H1 (cell line): ENCODE data around the gene TJP2. TPM values are rescaled to one million over a fixed set of nuclear protein-coding genes. Genes with fewer than 3 reads are reported as not detected.

Source experiments
- CTCF ChIA-PET: fragments of 300-600 bp; sonication (Branson Sonifier 250); formaldehyde crosslinking; loops from one replicate; lab custom pipeline; 2021; ENCODE audit not compliant: partially characterized antibody; lab: Charles Lee
- POLR2A ChIA-PET: fragments of 300-600 bp; sonication (Branson Sonifier 250); formaldehyde crosslinking; loops from one replicate; lab custom pipeline; 2021; ENCODE audit warnings: inconsistent platforms; ENCODE audit not compliant: partially characterized antibody; lab: Charles Lee
- DNase-seq, 2 experiments: peaks; one replicate each; pipeline versions ENCODE4 v3.0.0 to v3.0.0-alpha.2; 2010 to 2022; ENCODE audit warnings: low spot score in 2 of 2, low read depth in 1 of 2, mixed read lengths in 1 of 2
- FAIRE-seq: peaks from 2 replicates; lab custom pipeline; 2011; peaks lifted over from hg19 to GRCh38; lab: Jason Lieb, UNC
- H2AFZ ChIP-seq: 2 replicates; pipeline ENCODE4 v1.8.1; 2012; ENCODE audit warnings: low read length, inconsistent platforms
- H2AK5ac ChIP-seq: 2 replicates; pipeline ENCODE4 v1.6.1; 2013; ENCODE audit warnings: low read depth, low read length
- H2BK120ac ChIP-seq: replicated peaks from 2 replicates; pipeline ENCODE3; 2013; ENCODE audit warnings: low read depth, low read length, inconsistent platforms
- H2BK12ac ChIP-seq: 2 replicates; pipeline ENCODE4 v1.6.1; 2013; ENCODE audit warnings: low read depth, low read length
- H2BK15ac ChIP-seq: 2 replicates; pipeline ENCODE4 v1.6.1; 2013; ENCODE audit warnings: low read length
- H2BK20ac ChIP-seq: 2 replicates; pipeline ENCODE4 v1.6.1; 2013; ENCODE audit warnings: low read length
- H2BK5ac ChIP-seq: 2 replicates; pipeline ENCODE4 v1.6.1; 2013; ENCODE audit warnings: low read depth, low read length
- H3K14ac ChIP-seq: 2 replicates; pipeline ENCODE4 v1.6.1; 2013; ENCODE audit warnings: inconsistent platforms; ENCODE audit not compliant: insufficient read length
- H3K18ac ChIP-seq: 2 replicates; pipeline ENCODE4 v1.6.1; 2013; ENCODE audit warnings: low read length; ENCODE audit errors: extremely low read depth
- H3K23ac ChIP-seq: 2 replicates; pipeline ENCODE4 v1.6.1; 2013; ENCODE audit warnings: inconsistent platforms; ENCODE audit not compliant: insufficient read length
- H3K23me2 ChIP-seq: 2 replicates; pipeline ENCODE4 v1.6.1; 2013; ENCODE audit warnings: low read depth, low read length
- H3K27ac ChIP-seq: 2 replicates; pipeline ENCODE4 v1.6.1; 2011; ENCODE audit warnings: low read depth, low read length, inconsistent platforms
- H3K27me3 ChIP-seq, 4 experiments: replicated peaks in 1 of 4; 1 replicate in 1 of 4; 2 replicates in 3 of 4; pipeline versions ENCODE4 v1.6.1 to v1.8.1; 2011 to 2013; ENCODE audit warnings: low read length in 3 of 4, mild to moderate bottlenecking in 3 of 4, inconsistent platforms in 2 of 4, mixed read lengths in 2 of 4, moderate library complexity in 1 of 4; ENCODE audit not compliant: control insufficient read depth in 3 of 4, insufficient read depth in 3 of 4; ENCODE audit errors: extremely low read depth in 1 of 4
- H3K36me3 ChIP-seq, 4 experiments: 2 replicates each; pipeline versions ENCODE4 v1.6.1 to v1.8.1; 2011 to 2013; ENCODE audit warnings: mild to moderate bottlenecking in 4 of 4, low read length in 3 of 4, moderate library complexity in 2 of 4, control low read depth in 1 of 4, inconsistent platforms in 1 of 4; ENCODE audit not compliant: insufficient read depth in 4 of 4, control insufficient read depth in 2 of 4
- H3K4ac ChIP-seq: replicated peaks from 2 replicates; pipeline ENCODE3; 2013; ENCODE audit warnings: low read length, low read depth, mixed read lengths, inconsistent platforms; ENCODE audit not compliant: insufficient read length
- H3K4me1 ChIP-seq, 4 experiments: replicated peaks in 1 of 4; 1 replicate in 1 of 4; 2 replicates in 3 of 4; pipeline versions ENCODE4 v1.6.1 to v1.8.1; 2011 to 2013; ENCODE audit warnings: low read length in 3 of 4, inconsistent platforms in 2 of 4, mixed read lengths in 1 of 4; ENCODE audit not compliant: insufficient read depth in 4 of 4, control insufficient read depth in 3 of 4
- H3K4me2 ChIP-seq, 2 experiments: 2 replicates each; pipeline versions ENCODE4 v1.6.1 to v1.8.1; 2011 to 2013; ENCODE audit warnings: low read depth in 2 of 2, low read length in 2 of 2, control low read depth in 1 of 2, inconsistent platforms in 1 of 2, mild to moderate bottlenecking in 1 of 2; ENCODE audit not compliant: insufficient read depth in 1 of 2
- H3K4me3 ChIP-seq, 4 experiments: fragments of 200-600, 300-600 bp in 1 of 4; sonication (generic), shearing (Covaris generic), sonication (Bioruptor Twin) in 1 of 4; 2 replicates each; pipeline versions ENCODE4 v1.5.1 to v1.8.1; 2011 to 2016; ENCODE audit warnings: low read length in 4 of 4, low read depth in 3 of 4, control low read depth in 2 of 4, inconsistent platforms in 2 of 4, mild to moderate bottlenecking in 2 of 4, mixed read lengths in 1 of 4, moderate library complexity in 1 of 4; ENCODE audit not compliant: insufficient read depth in 2 of 4; ENCODE audit errors: extremely low read depth in 1 of 4
- H3K56ac ChIP-seq: replicated peaks from 2 replicates; pipeline ENCODE3; 2013; ENCODE audit warnings: low read depth, mild to moderate bottlenecking, mixed read lengths, low read length, inconsistent platforms; ENCODE audit not compliant: insufficient read length
- H3K79me1 ChIP-seq: 2 replicates; pipeline ENCODE4 v1.6.1; 2013; ENCODE audit warnings: low read depth, low read length, control low read depth
- H3K79me2 ChIP-seq, 2 experiments: 2 replicates each; pipeline versions ENCODE4 v1.6.1 to v1.8.1; 2012 to 2013; ENCODE audit warnings: low read length in 2 of 2, mild to moderate bottlenecking in 2 of 2, inconsistent platforms in 1 of 2; ENCODE audit not compliant: insufficient read depth in 2 of 2, control insufficient read depth in 1 of 2
- H3K9ac ChIP-seq, 4 experiments: replicated peaks in 1 of 4; 1 replicate in 1 of 4; 2 replicates in 3 of 4; pipeline versions ENCODE4 v1.6.1 to v1.8.1; 2011 to 2013; ENCODE audit warnings: low read depth in 3 of 4, low read length in 3 of 4, control low read depth in 2 of 4, mild to moderate bottlenecking in 2 of 4, moderate library complexity in 2 of 4, inconsistent platforms in 1 of 4; ENCODE audit errors: extremely low read depth in 1 of 4
- H3K9me3 ChIP-seq, 2 experiments: 2 replicates each; pipeline versions ENCODE4 v1.6.1 to v1.8.1; 2012 to 2013; ENCODE audit warnings: mild to moderate bottlenecking in 2 of 2, moderate library complexity in 2 of 2, control low read depth in 1 of 2, inconsistent platforms in 1 of 2, low read depth in 1 of 2, low read length in 1 of 2, mixed read lengths in 1 of 2; ENCODE audit not compliant: insufficient read depth in 2 of 2
- H4K20me1 ChIP-seq, 2 experiments: replicated peaks in 1 of 2; 2 replicates each; pipeline versions ENCODE3 to v1.8.1; 2011 to 2013; ENCODE audit warnings: inconsistent platforms in 2 of 2, low read length in 2 of 2, mild to moderate bottlenecking in 1 of 2; ENCODE audit not compliant: insufficient read depth in 2 of 2, control insufficient read depth in 1 of 2
- H4K5ac ChIP-seq: 2 replicates; pipeline ENCODE4 v1.6.1; 2013; ENCODE audit warnings: low read length, low read depth, mixed read lengths, inconsistent platforms; ENCODE audit not compliant: insufficient read length
- H4K8ac ChIP-seq: 2 replicates; pipeline ENCODE4 v1.8.0; 2013; ENCODE audit warnings: mild to moderate bottlenecking, moderate library complexity, low read length, inconsistent platforms; ENCODE audit not compliant: insufficient read depth; ENCODE audit errors: extremely low read depth
- H4K91ac ChIP-seq: replicated peaks from 2 replicates; pipeline ENCODE3; 2013; ENCODE audit warnings: low read length, mixed read lengths, inconsistent platforms; ENCODE audit not compliant: insufficient read length
- ATF2 ChIP-seq: IDR thresholded peaks from 2 replicates; pipeline ENCODE4 v1.6.1; 2012; ENCODE audit warnings: low read length, inconsistent platforms
- CEBPB ChIP-seq: IDR thresholded peaks from 2 replicates; pipeline ENCODE4 v1.6.1; 2012; ENCODE audit warnings: low read depth, low read length
- E2F6 ChIP-seq: IDR thresholded peaks from 2 replicates; pipeline ENCODE4 v1.6.1; 2012; ENCODE audit warnings: inconsistent platforms
- EGR1 ChIP-seq: IDR thresholded peaks from 2 replicates; pipeline ENCODE4 v1.6.1; 2011; ENCODE audit warnings: low read depth, low read length, borderline replicate concordance
- EZH2 ChIP-seq: fragments of 200-600 bp; sonication (generic); IDR thresholded peaks from 2 replicates; pipeline ENCODE4 v1.7.1; 2012; ENCODE audit warnings: low read depth, mild to moderate bottlenecking, moderate library complexity, low read length, inconsistent platforms; ENCODE audit not compliant: severe bottlenecking
- FOSL1 ChIP-seq: IDR thresholded peaks from 2 replicates; pipeline ENCODE4 v1.6.1; 2011; ENCODE audit warnings: mild to moderate bottlenecking, low read depth, low read length, moderate library complexity; ENCODE audit not compliant: insufficient read depth
- JUN ChIP-seq: IDR thresholded peaks from 2 replicates; pipeline ENCODE4 v1.6.1; 2011; ENCODE audit warnings: low read depth, mild to moderate bottlenecking, improper control_type of control experiment, low read length
- POLR2A ChIP-seq, 2 experiments: IDR thresholded peaks; 1 replicate in 1 of 2; 2 replicates in 1 of 2; pipeline ENCODE4 v1.6.1; 2011; ENCODE audit warnings: low read depth in 2 of 2, low read length in 2 of 2, mild to moderate bottlenecking in 2 of 2; ENCODE audit errors: control extremely low read depth in 1 of 2
- SIN3A ChIP-seq, 2 experiments: IDR thresholded peaks in 1 of 2; conservative IDR thresholded peaks in 1 of 2; 2 replicates each; pipeline ENCODE4 v1.6.1; 2011 to 2012; ENCODE audit warnings: low read length in 2 of 2, improper control_type of control experiment in 1 of 2, low read depth in 1 of 2, mild to moderate bottlenecking in 1 of 2
- SP1 ChIP-seq: IDR thresholded peaks from 2 replicates; pipeline ENCODE4 v1.6.1; 2011; ENCODE audit warnings: low read depth, low read length
- TAF7 ChIP-seq: optimal IDR thresholded peaks from 2 replicates; pipeline ENCODE3; 2011; ENCODE audit warnings: low read depth, mild to moderate bottlenecking, inconsistent platforms, low read length, moderate library complexity, borderline replicate concordance
- WGBS, 2 experiments: shearing (Covaris generic) in 1 of 2; methylation state at CpG; one replicate each; pipeline versions ENCODE4 v1.1.6 to v1.1.7; 2013 to 2015; ENCODE audit warnings: low lambda C conversion rate in 2 of 2, mixed read lengths in 2 of 2, inconsistent platforms in 1 of 2, low coverage in 1 of 2, missing lambda C conversion rate in 1 of 2; ENCODE audit not compliant: insufficient replicate concordance in 2 of 2, insufficient coverage in 1 of 2, insufficient read length in 1 of 2; ENCODE audit errors: extremely low coverage in 1 of 2, missing lambda C conversion rate in 1 of 2; 5-methylcytosine and 5-hydroxymethylcytosine counted together
- polyA plus RNA-seq, 7 experiments: library from polyadenylated mRNA; depleted of rRNA in 3 of 7; stranded (reverse) in 5 of 7; unstranded in 2 of 7; fragments of >200 nt in 5 of 7; fragments of 200-250 nt in 2 of 7; gene quantifications; 1 replicate in 5 of 7; 2 replicates in 1 of 7; 4 replicates in 1 of 7; pipeline versions ENCODE4 v1.2.1 to v1.2.3, GENCODE V29; 2011 to 2013; ENCODE audit warnings: missing spikeins in 2 of 7, mixed read lengths in 2 of 7
- total RNA-seq: library from RNA; stranded (reverse); fragmentation: NEBNext Ultra II Directional; extraction: Animal tissue kit (Norgen Biotek cat#: 25700); gene quantifications from 2 replicates; pipeline ENCODE4 v1.2.1, GENCODE V29; 2021

Gene TJP2
- total and polyA plus RNA-seq, 2 of the 8 experiments (the other 6 are each of a cell fraction or from before 2014, with no cell fraction given) = 54.9 to 137 TPM

DNA sequence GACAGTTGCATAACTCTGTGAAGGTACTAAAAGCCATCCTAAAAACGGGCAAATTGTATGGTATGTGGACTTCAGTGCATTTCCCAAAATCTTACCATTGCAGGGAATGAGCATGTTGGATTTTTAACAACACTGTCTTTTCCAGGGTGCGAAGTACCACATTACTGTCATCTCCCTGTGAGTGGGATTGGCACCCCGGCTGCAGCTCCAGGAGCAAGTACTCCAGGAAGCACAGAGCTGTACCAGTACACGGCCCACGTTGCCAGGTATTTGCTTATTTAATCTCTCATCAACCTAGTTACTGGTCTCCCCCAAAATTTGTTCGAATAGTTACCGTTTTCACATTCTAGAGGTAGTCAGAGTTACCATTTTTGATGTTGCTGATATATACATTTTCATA is 22.6 kb upstream of the TJP2 start:
- Histone ChIP-seq H2BK15ac (no peak overlapping the region), H4K5ac (no peak overlapping the region), H3K4me3 (no peak overlapping the region), H3K18ac (no peak overlapping the region), H3K9me3 (no peaks in the 10 kb centered on the region), H3K4me1 (peaks cover 0 to 11% (median 0%) of the 10 kb centered on the region in 4 experiments; a peak in 3 of 7 replicates), H2BK5ac (no peak overlapping the region), H3K56ac (no peak overlapping the region), H4K20me1 (peaks cover 0 to 5% of the 10 kb centered on the region in 2 experiments), H2AFZ (no peak overlapping the region), H3K23ac (no peak overlapping the region), H3K9ac (no peak overlapping the region), H3K27me3 (no peaks in the 10 kb centered on the region), H4K91ac (no peak overlapping the region), H3K79me2 (peaks cover 0 to 54% of the 10 kb centered on the region in 2 experiments; a peak in 2 of 4 replicates), H3K14ac (no peak overlapping the region), H2BK12ac (no peak overlapping the region), H3K4me2 (no peak overlapping the region), H2AK5ac (no peak overlapping the region), H3K4ac (no peak overlapping the region), H2BK20ac (no peak overlapping the region), H3K27ac (no peak overlapping the region), H3K79me1 (peaks cover 3% of the 10 kb centered on the region; the same call in 1 of the 2 replicates), H3K23me2 (no peaks in the 10 kb centered on the region), H4K8ac (no peak overlapping the region), H2BK120ac (no peak overlapping the region), H3K36me3 (peaks cover 0 to 10% (median 6%) of the 10 kb centered on the region in 4 experiments; a peak in 3 of 8 replicates)
- POLR2A ChIA-PET = no interaction called here
- DNase-seq (peak in 1 of 2 experiments; percentile 20), FAIRE-seq (no peak)
- WGBS, 2 experiments = 95% methylated on average over 7 of the region's 7 CpGs; no CpG with 5 or more reads in 1 of the 2 experiments
- CTCF ChIA-PET = interaction anchor here (1.5 kb wide), 1 partner anchor 58 kb away, joined by 4 read pairs; no protein-coding TSS in a partner anchor
- TF ChIP-seq CEBPB (no peak), FOSL1 (no peak), EGR1 (no peak), E2F6 (no peak), EZH2 (no peak), SIN3A (conservative IDR thresholded peaks at IDR 0.05 in 1 of 2, IDR thresholded peaks at IDR 0.05 in 1 of 2; ENCODE audit: low read depth in 1 of 2, low read length in 2 of 2) (no peak), JUN (no peak), POLR2A (IDR thresholded peaks at IDR 0.05; ENCODE audit: control extremely low read depth in 1 of 2, low read depth in 2 of 2, low read length in 2 of 2) (no peak), TAF7 (no peak), ATF2 (no peak), SP1 (no peak)
